ENCODE results near the gene NFE2L2.

GRCh38 chr2:177221534-177221933, 43.0 kb downstream of the NFE2L2 start:
- no peak for TF ChIP-seq CTCF (IDR thresholded peaks at IDR 0.05; ENCODE audit: insufficient read depth, low read length, poor library complexity, severe bottlenecking)
- no peak for TF ChIP-seq EZH2phosphoT487 (conservative IDR thresholded peaks at IDR 0.05; ENCODE audit: low read length)

Measured in SU-DHL-6 (cell line).